Pancreas (tissue), 10 donors: ENCODE measurements around the gene TBC1D25. TPM values are rescaled to one million over a fixed set of nuclear protein-coding genes. Genes with fewer than 3 reads are reported as not detected.
"Not testable (repeated sequence)": the region's sequence is repeated elsewhere in the genome, so short reads cannot be mapped to it uniquely, and the experiment has no call there.

ENCODE experiments used
- ATAC-seq, 4 donors: fragments of 200-7000 bp; cut with Tn5 transposase; one replicate each; pipeline versions ENCODE4 v1.8.0 to v1.9.1; 2020; ENCODE audit warnings: mild to moderate bottlenecking in 4 of 4, moderate library complexity in 4 of 4
- DNase-seq, 6 donors: peaks; one replicate each; pipeline ENCODE4 v3.0.0-alpha.2; 2020
- FAIRE-seq: peaks from 2 replicates; lab custom pipeline; 2012; peaks lifted over from hg19 to GRCh38; lab: Jason Lieb, UNC
- H3K27ac ChIP-seq, 4 donors: fragments of 200-600 bp; sonication (generic); 1 replicate in 3 of 4; 2 replicates in 1 of 4; pipeline versions ENCODE4 v1.5.0 to v1.8.0; 2020
- H3K27me3 ChIP-seq, 4 donors: fragments of 200-600 bp; one replicate each; pipeline ENCODE4 v1.8.0; 2021
- H3K36me3 ChIP-seq, 3 donors: fragments of 200-600 bp; sonication (generic) in 1 of 3; one replicate each; pipeline versions ENCODE4 v1.5.0 to v1.8.0; 2020 to 2021
- H3K4me1 ChIP-seq, 3 donors: fragments of 200-600 bp; one replicate each; pipeline ENCODE4 v1.8.0; 2021
- H3K4me3 ChIP-seq, 4 donors: fragments of 200-600 bp; sonication (generic) in 2 of 4; one replicate each; pipeline versions ENCODE4 v1.5.0 to v1.8.0; 2020 to 2021
- H3K9me3 ChIP-seq, 4 donors: fragments of 200-600 bp; one replicate each; pipeline ENCODE4 v1.8.0; 2021
- CTCF ChIP-seq, 4 donors: fragments of 200-600 bp; sonication (generic) in 3 of 4; IDR thresholded peaks; one replicate each; pipeline versions ENCODE4 v1.5.0 to v1.8.0; 2021; ENCODE audit warnings: antibody characterized with exemption in 4 of 4
- WGBS, 2 donors: extraction: QIAGEN DNeasy Blood & Tissue Kit; methylation state at CpG; one replicate each; pipeline ENCODE4 v1.1.7; 2013; 5-methylcytosine and 5-hydroxymethylcytosine counted together
- intact Hi-C, 3 donors: fragments of 100-400 bp; cut with DNase I; formaldehyde crosslinking; loops; one replicate each; pipeline versions ENCODE4 v1.11.1 to v1.14.2; 2022
- polyA plus RNA-seq, 2 donors: library from polyadenylated mRNA; stranded (reverse); fragments of 200-250 nt; gene quantifications; one replicate each; pipeline ENCODE4 v1.2.3, GENCODE V29; 2013
- total RNA-seq, 6 donors: library from RNA; stranded (reverse); fragmentation: NEBNext Ultra II Directional in 4 of 6; extraction: Animal tissue kit (Norgen Biotek cat#: 25700) in 4 of 6; gene quantifications; one replicate each; pipeline versions ENCODE4 v1.2.1 to v1.2.4, GENCODE V29; 2021 to 2023
- donor health status: healthy with polysubstance abuse.
- donor health status: DM: no; HTN: no; CAD: no; lungs with moderate emphysema.
- donor health status: DM: no; HTN: no; CAD: no.
- donor health status: control.
- donor health status: control.
- donor health status: Bipolar disorder and iron deficiency.
- donor health status: DM: yes; HTN: yes; CAD: no.
- donor health status: DM: no; HTN: no; CAD: no.
- donor health status: DM: no; HTN: no; CAD: no.
- donor health status: DM: yes; HTN: yes; CAD: no.

Gene TBC1D25
- total and polyA plus RNA-seq, 8 donors: 4.4 to 9.9 (median 5.5) TPM

DNA sequence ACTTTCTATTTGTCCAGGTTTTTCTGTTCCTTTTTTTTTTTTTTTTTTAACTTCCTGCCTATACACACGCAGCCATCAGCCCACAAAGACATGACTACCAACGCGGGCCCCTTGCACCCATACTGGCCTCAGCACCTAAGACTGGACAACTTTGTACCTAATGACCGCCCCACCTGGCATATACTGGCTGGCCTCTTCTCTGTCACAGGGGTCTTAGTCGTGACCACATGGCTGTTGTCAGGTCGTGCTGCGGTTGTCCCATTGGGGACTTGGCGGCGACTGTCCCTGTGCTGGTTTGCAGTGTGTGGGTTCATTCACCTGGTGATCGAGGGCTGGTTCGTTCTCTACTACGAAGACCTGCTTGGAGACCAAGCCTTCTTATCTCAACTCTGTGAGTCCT lies 15.8 kb upstream of the TBC1D25 start:
- 86 to 87% methylated on average over 12 of the region's 12 CpGs for WGBS, 2 donors
- TF ChIP-seq CTCF (IDR thresholded peaks at IDR 0.05): no peak
- DNase-seq: no peak
- no peak for ATAC-seq
- H3K4me1 ChIP-seq: no peaks in the 10 kb centered on the region
- peaks cover 0 to 3% (median 0%) of the 10 kb centered on the region in 4 donors for H3K27me3 ChIP-seq
- H3K4me3 ChIP-seq: no peak overlapping the region
- no peaks in the 10 kb centered on the region for H3K36me3 ChIP-seq
- H3K27ac ChIP-seq: no peak overlapping the region
- intact Hi-C loops: no loop called here
- H3K9me3 ChIP-seq: no peaks in the 10 kb centered on the region
- no peak for FAIRE-seq

DNA sequence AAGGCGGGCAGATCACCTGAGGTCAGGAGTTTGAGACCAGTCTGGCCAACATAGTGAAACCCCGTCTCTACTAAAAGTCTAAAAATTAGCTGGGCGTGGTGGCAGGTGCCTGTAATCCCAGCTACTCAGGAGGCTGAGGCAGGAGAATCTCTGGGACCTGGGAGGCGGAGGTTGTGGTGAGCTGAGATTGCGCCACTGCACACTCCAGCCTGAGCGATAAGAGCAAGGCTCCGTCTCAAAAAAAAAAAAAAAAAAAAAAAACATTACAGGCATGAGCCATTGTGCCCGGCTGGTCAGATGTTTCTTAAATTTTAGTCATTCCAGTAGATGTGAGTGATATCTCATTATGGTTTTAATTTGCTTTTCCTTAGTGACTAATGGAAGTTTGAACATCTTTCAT lies 13.7 kb upstream of the TBC1D25 start:
- intact Hi-C loops, H3K27ac ChIP-seq, H3K4me1 ChIP-seq, H3K9me3 ChIP-seq, DNase-seq, H3K36me3 ChIP-seq, ATAC-seq, H3K4me3 ChIP-seq, FAIRE-seq, H3K27me3 ChIP-seq: not testable (repeated sequence)
- 88 to 95% methylated on average over 8 of the region's 8 CpGs for WGBS, 2 donors

DNA sequence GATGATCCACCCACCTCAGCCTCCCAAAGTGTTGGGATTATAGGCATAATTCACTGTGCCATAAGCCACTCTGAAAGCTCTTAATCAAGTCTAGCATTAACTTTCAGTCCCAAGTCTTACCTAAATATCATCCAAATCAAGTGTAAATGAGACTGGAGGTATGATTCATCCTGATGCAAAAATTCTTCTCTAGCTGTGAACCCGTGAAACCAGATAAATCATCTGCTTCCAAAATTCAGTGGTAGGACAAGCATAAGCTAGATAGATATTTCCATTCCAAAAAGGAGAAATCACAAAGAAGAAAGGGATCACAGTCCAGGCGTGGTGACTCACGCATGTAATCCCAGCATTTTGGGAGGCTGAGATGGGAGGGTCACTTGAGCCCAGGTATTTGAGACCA lies 8.8 kb upstream of the TBC1D25 start:
- no peaks in the 10 kb centered on the region for H3K36me3 ChIP-seq
- intact Hi-C loops: no loop called here
- H3K4me3 ChIP-seq: no peak overlapping the region
- no peak for ATAC-seq
- DNase-seq: no peak
- no peak overlapping the region for H3K27ac ChIP-seq
- TF ChIP-seq CTCF (IDR thresholded peaks at IDR 0.05): no peak
- no peak for FAIRE-seq
- H3K27me3 ChIP-seq: no peaks in the 10 kb centered on the region
- H3K9me3 ChIP-seq: no peaks in the 10 kb centered on the region
- 71 to 95% methylated on average over 3 of the region's 3 CpGs for WGBS, 2 donors
- no peaks in the 10 kb centered on the region for H3K4me1 ChIP-seq

- Histone ChIP-seq H3K4me3 (no peak overlapping the region), H3K27me3 (no peaks in the 10 kb centered on the region), H3K9me3 (no peaks in the 10 kb centered on the region), H3K36me3 (no peaks in the 10 kb centered on the region), H3K4me1 (no peaks in the 10 kb centered on the region), H3K27ac (no peak overlapping the region)
- FAIRE-seq: peak; percentile 49
- intact Hi-C loops: no loop called here
- no peak for DNase-seq
- WGBS, 2 donors: 59 to 71% methylated on average over 5 of the region's 5 CpGs
- peak in 3 of 4 donors; percentile 47 to 61 (median 51) for ATAC-seq
- no peak for TF ChIP-seq CTCF (IDR thresholded peaks at IDR 0.05)
Measured at GRCh38 chrX:48531358-48531959, 8.1 kb upstream of the TBC1D25 start.

- TF ChIP-seq CTCF (IDR thresholded peaks at IDR 0.05): no peak
- Histone ChIP-seq H3K27ac (no peak overlapping the region), H3K4me1 (no peaks in the 10 kb centered on the region), H3K4me3 (no peak overlapping the region), H3K27me3 (no peaks in the 10 kb centered on the region), H3K36me3 (no peaks in the 10 kb centered on the region), H3K9me3 (no peaks in the 10 kb centered on the region)
- FAIRE-seq: no peak
- 64 to 82% methylated on average over 1 of the region's 1 CpG for WGBS, 2 donors
- no peak for ATAC-seq
- intact Hi-C loops: no loop called here
- DNase-seq: no peak
Measured at GRCh38 chrX:48532161-48532560, 7.4 kb upstream of the TBC1D25 start.
